ENCODE results near the gene CPVL. TPM values are rescaled to one million over a fixed set of nuclear protein-coding genes. Genes with fewer than 3 reads are reported as not detected.

CPVL gene
- total RNA-seq = 2.5 TPM in 1 of 2 replicates, not detected in the other

DNA sequence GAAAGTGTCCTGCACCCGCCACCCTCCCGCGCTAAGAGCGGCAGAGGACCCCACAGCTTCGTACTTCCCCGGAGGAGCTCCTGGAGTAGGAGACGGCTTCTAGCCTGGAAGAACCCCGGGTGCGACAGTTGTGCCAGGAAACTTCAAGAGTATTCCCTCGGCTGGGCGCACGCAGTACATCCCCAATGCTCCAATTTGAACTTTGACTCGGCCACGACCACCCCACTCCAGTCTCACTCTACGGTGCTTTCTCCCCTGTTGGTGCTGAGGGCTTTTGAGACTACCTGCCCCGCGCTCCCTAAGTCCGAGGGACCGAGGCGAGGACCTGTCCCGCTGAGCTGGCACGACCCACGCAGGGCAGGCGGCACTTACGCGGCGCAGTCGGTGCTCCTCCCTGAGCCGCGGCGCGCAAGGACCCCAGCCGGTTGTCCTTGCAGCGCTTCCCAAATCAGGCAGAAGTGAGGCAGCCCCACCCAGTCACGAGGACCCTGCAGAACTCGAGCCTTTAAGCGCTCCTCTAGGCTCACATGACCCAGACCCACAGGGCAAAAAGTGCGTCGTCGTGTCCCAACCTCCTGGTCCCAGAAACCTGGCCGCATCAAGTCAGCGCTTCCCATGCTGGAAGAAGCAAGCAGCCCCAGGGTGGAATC lies at the start of gene CPVL:
TSS of gene CPVL (minus strand) at position 481 of the 650 bp plus-strand sequence. CDS start 25,476 bp downstream, outside the sequence.

DNA sequence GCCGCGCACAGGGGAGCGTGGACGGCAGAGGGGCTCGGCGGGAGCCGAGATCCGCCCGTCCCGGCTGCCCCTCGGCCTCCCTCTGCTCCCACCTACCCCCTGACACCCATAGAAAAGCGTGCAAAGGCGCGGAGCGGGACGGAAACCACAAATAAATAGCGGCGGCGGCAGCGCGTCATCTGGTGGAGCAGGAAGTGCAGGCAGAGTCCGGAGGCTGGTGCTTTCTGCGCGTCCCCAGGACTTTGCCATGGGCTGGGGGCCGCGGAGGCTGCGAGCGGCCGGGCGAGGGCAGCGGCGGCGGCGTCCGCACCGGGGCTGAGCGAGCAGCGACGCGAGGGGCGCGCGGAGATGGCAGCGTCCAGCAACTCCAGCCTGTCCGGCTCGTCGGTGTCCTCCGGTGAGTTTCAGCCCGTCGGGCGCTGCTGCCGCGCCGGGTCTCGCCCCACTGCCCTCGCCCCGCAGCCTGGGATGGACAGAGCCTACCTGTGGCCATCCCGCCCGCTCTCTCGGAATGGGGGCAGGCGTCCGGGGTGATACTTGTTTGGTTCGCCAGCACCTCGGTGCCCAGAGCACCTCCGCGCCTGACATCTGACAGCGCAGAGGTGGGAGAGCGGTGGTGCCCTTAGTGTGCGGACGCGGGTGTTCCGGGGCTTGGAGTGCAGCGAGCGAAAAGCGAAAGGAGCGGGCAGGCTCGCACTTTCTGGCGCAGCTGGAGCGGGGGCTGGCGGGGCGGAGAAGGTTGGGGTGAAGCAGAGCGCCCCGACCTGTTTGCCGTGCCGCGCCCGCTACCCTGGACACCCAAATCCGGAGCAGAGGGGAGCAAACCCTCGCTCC lies 48.5 kb upstream of the CPVL start, which contains the start of gene CHN2:
TSS of gene CHN2 (plus strand) at position 182 of the 834 bp plus-strand sequence.

GRCh38 chr7:28958235-28958979 lies 187.9 kb downstream of the CPVL start, which contains the start of gene TRIL:
TSS of gene TRIL (minus strand) at chr7:28958330. CDS start at chr7:28958046, 284 bp downstream.

Other genes starting within 250 kb of the CPVL start
- 0.14 and 0.37 TPM in 2 replicates for gene TRIL, start 188.2 kb downstream of the CPVL start, total RNA-seq
- gene CHN2, start 48.2 kb upstream of the CPVL start, total RNA-seq = not detected in 2 replicates

Measured in airway epithelial cell (primary cell).